Large intestine (tissue), 3 donors: ENCODE measurements around the gene ANKRD44. TPM values are rescaled to one million over a fixed set of nuclear protein-coding genes. Genes with fewer than 3 reads are reported as not detected.

Experiments used
- DNase-seq, 2 donors: peaks; one replicate each; pipeline versions ENCODE4 v3.0.0 to v3.0.0-alpha.2; 2013
- H3K27ac ChIP-seq: one replicate; pipeline ENCODE4 v1.5.1; 2013; ENCODE audit warnings: low read length
- H3K27me3 ChIP-seq: 2 replicates; pipeline ENCODE4 v1.6.1; 2013; ENCODE audit warnings: low read length; ENCODE audit not compliant: control insufficient read depth, insufficient read depth
- H3K36me3 ChIP-seq: 2 replicates; pipeline ENCODE4 v1.6.1; 2013; ENCODE audit warnings: low read length; ENCODE audit not compliant: control insufficient read depth, insufficient read depth
- H3K4me1 ChIP-seq: one replicate; pipeline ENCODE4 v1.6.1; 2013; ENCODE audit warnings: low read length; ENCODE audit not compliant: control insufficient read depth, insufficient read depth
- H3K4me3 ChIP-seq: one replicate; pipeline ENCODE4 v1.5.1; 2013; ENCODE audit warnings: low read length
- H3K9me3 ChIP-seq: one replicate; pipeline ENCODE4 v1.6.1; 2013; ENCODE audit warnings: mild to moderate bottlenecking, low read depth, low read length, moderate library complexity; ENCODE audit not compliant: control insufficient read depth
- WGBS: methylation state at CpG from one replicate; pipeline ENCODE4 v1.1.5; 2013; ENCODE audit warnings: low lambda C conversion rate; ENCODE audit not compliant: insufficient coverage; 5-methylcytosine and 5-hydroxymethylcytosine counted together
- polyA plus RNA-seq: library from polyadenylated mRNA; unstranded; fragments of 120-200 nt; gene quantifications from one replicate; pipeline ENCODE4 v1.2.1, GENCODE V29; 2013

ANKRD44 gene
- polyA plus RNA-seq, 1 donor: 8.4 TPM

DNA sequence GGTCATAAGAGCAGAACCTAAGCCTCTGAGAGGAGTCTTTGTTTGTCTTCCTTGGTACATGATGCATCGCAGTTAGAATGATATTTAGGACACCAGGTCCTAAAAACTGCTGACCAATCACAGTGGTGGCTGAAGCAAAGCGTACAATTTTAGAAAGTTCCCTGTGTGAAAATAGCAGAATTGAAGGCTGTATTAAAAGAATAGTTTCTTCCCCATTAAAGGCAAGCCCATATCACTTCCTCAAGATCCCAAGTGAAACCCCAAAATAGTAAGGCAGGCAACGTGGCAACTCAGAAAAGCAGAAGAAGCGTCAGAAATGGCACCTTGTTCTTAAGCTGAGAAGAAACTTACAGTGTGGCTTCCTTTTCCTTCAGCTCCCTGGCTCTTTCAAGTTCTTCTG lies 229.3 kb downstream of the ANKRD44 start:
- no peaks in the 10 kb centered on the region for H3K36me3 ChIP-seq
- H3K4me1 ChIP-seq: no peaks in the 10 kb centered on the region
- 70% methylated on average over 2 of the region's 4 CpGs for WGBS
- no peak overlapping the region for H3K4me3 ChIP-seq
- H3K9me3 ChIP-seq: no peaks in the 10 kb centered on the region
- no peak for DNase-seq
- H3K27me3 ChIP-seq: no peaks in the 10 kb centered on the region
- H3K27ac ChIP-seq: no peak overlapping the region

DNA sequence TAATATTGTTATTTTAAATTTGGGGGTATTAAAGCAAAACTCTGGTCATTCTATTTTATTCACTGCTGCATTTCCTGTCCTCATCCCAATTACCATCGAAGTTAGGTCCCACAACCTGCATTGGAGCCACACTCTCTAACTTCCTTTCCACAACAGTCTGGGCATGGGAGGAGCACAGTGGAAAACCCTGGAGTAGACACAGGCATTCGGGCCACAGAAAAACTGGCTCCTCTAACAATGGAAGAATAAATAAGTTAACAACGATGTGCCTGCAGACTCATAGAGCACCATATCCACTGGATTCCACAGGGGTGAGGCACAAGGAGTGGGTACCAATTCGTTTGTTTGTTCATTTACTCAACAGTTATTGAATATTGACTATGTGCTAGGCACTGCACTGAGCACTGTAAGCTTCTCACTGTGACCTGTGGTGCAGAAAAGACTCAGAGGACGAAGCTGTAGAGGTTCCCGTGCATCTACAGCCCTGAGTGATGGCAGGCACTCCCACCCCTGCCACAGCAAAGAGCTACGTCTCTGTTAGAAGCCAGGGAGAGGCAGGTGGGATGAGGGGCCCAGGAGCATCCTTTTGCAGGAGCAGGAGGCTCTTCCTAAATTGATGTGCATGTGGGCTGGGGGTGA lies 229.9 kb downstream of the ANKRD44 start:
- H3K27me3 ChIP-seq: no peaks in the 10 kb centered on the region
- H3K36me3 ChIP-seq: no peaks in the 10 kb centered on the region
- no peaks in the 10 kb centered on the region for H3K9me3 ChIP-seq
- DNase-seq: no peak
- no CpG with 5 or more reads among the region's 7 CpGs for WGBS
- no peaks in the 10 kb centered on the region for H3K4me1 ChIP-seq
- no peak overlapping the region for H3K4me3 ChIP-seq
- no peak overlapping the region for H3K27ac ChIP-seq

DNA sequence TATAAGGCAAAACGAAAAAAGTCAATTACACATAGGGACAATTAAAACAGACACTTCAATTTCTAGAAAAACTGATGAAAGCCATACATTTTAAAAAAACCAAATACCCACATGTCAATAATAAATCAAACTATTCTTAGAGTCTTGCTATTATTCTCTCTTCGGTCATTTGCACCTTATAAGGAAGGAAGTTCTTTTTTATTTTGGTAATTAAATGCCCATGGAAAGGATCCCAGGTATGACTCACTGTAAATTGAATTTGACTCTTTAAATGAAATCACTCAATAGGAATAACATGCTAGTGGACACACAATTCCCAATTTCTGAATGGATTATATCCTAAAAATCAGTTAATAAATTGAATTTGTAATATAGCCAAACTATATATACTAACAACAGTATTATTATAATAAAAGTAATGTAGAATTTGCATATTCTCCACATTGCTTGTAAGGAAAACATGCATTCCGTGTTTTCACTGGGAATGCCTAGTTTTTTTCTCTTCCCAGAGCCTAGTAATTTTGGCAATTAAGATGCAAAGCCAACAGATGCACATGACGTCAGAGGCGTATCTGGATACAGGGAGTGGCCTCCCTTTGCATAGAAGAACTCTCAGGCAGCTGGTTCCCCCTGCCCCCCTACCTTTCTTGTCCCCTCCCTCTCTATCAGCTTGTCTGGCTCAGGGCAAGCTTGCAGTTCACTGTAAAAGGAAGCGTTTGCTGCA lies 230.6 kb downstream of the ANKRD44 start:
- peak in 1 of 2 donors; percentile 20 for DNase-seq
- Histone ChIP-seq H3K9me3 (no peaks in the 10 kb centered on the region), H3K27ac (no peak overlapping the region), H3K36me3 (no peaks in the 10 kb centered on the region), H3K4me1 (no peaks in the 10 kb centered on the region), H3K4me3 (no peak overlapping the region), H3K27me3 (no peaks in the 10 kb centered on the region)
- WGBS: no CpG with 5 or more reads among the region's 6 CpGs

DNA sequence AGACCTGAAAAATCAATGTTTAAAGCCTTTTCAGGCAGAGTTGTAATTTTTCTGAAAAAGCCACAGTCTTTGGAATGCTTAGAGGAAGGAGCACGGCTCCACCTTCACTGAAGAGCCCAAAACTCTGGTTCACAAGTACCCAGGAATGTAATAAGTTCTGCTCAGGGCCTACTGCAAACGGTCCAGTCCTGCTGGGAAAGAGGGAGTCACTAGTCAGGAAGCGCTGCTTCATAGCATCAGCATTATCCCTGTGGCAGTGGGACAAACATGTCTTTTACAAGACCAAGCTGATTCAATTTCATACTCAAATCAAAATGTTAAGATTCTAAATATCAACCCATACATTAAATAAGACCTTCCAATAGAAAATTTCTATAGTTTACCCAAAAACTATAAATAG lies 231.2 kb downstream of the ANKRD44 start:
- no CpG with 5 or more reads among the region's 3 CpGs for WGBS
- H3K27me3 ChIP-seq: no peaks in the 10 kb centered on the region
- H3K36me3 ChIP-seq: no peaks in the 10 kb centered on the region
- no peak for DNase-seq
- no peaks in the 10 kb centered on the region for H3K4me1 ChIP-seq
- H3K27ac ChIP-seq: no peak overlapping the region
- H3K9me3 ChIP-seq: no peaks in the 10 kb centered on the region
- H3K4me3 ChIP-seq: no peak overlapping the region

DNA sequence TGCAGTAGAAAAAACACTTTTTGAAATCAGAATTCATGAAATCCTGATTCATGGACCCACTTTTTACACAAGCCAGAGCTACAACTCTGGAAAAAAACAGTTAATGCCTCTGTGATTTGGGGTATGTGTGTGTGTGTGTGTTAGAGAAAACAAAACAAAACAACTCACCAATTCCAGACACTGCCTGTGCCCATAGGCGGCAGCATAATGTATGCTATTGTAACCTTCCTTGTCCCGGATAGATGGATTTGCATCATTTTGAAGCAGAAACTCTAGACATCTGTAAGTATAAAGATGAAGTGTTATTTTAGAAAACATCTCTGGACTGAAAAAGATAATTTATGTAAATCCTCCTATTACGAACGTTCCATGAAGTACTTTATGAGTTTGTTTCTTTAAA lies 232.0 kb downstream of the ANKRD44 start:
- H3K4me1 ChIP-seq: no peaks in the 10 kb centered on the region
- no peaks in the 10 kb centered on the region for H3K27me3 ChIP-seq
- H3K9me3 ChIP-seq: no peaks in the 10 kb centered on the region
- WGBS: 94% methylated on average over 2 of the region's 4 CpGs
- no peak overlapping the region for H3K4me3 ChIP-seq
- DNase-seq: no peak
- no peak overlapping the region for H3K27ac ChIP-seq
- H3K36me3 ChIP-seq: no peaks in the 10 kb centered on the region

DNA sequence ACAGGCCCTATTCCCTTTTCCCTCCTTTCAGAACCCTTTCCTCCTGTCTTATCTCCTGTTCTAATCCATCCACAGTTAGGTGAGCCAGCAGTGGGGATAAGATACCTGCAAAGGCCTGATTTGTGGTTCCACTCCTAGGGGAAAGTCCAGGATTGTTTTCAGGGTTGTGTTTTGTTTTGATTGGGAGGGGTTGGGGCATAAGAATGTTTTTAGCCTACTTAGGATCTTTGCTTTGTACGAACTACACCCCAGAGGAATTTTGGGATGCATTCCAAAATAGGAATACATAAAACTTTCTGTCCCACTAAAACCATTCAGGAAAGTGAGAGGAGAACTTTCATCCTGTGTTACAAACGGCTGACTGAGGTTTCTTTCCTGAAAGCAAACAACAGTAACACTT lies 233.2 kb downstream of the ANKRD44 start:
- no peaks in the 10 kb centered on the region for H3K36me3 ChIP-seq
- WGBS: 29% methylated on average over 1 of the region's 2 CpGs
- H3K27ac ChIP-seq: no peak overlapping the region
- no peak for DNase-seq
- H3K4me1 ChIP-seq: no peaks in the 10 kb centered on the region
- no peaks in the 10 kb centered on the region for H3K27me3 ChIP-seq
- no peaks in the 10 kb centered on the region for H3K9me3 ChIP-seq
- H3K4me3 ChIP-seq: no peak overlapping the region

DNA sequence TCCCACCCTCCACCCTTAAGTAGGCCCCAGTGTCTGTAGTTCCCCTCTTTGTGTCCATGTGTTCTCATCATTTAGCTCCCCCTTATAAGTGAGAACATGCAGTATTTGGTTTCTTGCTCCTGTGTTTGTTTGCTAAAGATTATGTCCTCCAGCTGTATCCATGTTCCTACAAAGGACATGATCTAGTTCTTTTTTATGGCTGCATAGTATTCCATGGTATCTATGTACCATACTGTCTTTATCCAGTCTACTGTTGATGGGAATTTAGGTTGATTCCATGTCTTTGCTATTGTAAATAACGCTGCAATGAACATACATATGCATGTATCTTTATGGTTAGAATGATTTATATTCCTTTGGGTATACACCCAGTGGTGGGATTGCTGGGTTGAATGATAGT lies 233.9 kb downstream of the ANKRD44 start:
- no peak for DNase-seq
- no CpG with 5 or more reads among the region's 1 CpG for WGBS
- no peaks in the 10 kb centered on the region for H3K27me3 ChIP-seq

DNA sequence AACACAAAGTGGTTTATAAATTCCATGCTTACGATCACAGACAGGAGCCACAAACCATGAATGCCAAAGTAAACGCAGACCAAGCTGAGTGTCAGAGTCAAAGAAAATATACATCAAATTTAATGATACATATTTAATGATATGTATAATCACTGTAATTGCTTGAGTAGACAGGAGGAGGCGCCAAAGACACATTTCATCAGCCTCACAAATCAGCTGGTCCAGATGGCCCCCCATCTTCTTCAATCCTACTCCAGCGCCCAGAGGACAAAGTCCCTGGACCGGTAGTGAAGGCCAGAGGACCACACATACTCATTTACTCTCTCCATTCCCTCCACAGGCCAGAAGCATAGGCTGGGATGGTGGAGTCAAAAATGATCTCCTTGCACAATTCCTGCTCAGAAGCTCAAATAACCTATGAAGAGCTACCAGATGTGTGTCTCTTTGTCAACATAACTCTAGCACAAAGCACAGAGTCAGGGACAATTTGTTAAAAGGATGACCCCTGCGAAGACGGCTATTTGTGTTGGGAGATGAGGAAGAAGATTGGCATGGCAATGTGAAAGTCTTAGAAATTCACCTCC lies 234.7 kb downstream of the ANKRD44 start:
- no peak overlapping the region for H3K27ac ChIP-seq
- no peak overlapping the region for H3K4me3 ChIP-seq
- H3K4me1 ChIP-seq: no peaks in the 10 kb centered on the region
- peaks cover 3% of the 10 kb centered on the region for H3K9me3 ChIP-seq
- 44% methylated on average over 3 of the region's 7 CpGs for WGBS
- no peaks in the 10 kb centered on the region for H3K36me3 ChIP-seq
- no peaks in the 10 kb centered on the region for H3K27me3 ChIP-seq
- DNase-seq: no peak

More for the DNA sequence above, 233.9 kb downstream of the ANKRD44 start:
- Histone ChIP-seq H3K27ac (no peak overlapping the region), H3K36me3 (no peaks in the 10 kb centered on the region), H3K4me3 (no peak overlapping the region), H3K9me3 (peaks cover 3% of the 10 kb centered on the region), H3K4me1 (no peaks in the 10 kb centered on the region)

DNA sequence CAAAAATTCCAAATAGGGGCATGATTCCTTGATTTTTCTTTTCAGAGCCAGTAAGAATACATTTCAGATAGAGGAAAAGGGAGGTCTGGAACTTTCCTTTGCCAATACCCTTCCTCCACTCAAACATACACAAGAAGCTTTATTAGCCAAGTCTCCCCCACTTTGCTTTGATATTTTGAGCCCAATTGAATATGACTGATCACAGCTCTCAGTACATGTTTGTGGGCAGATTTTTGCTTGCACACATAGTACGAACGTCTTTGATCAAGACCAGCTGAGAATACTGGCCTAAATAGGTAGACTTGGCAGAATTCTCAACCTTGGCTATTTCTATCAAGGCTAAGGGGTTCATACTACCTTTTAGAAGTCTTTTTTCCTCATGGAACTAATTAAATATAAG lies 235.3 kb downstream of the ANKRD44 start:
- Histone ChIP-seq H3K27ac (no peak overlapping the region), H3K4me1 (no peaks in the 10 kb centered on the region), H3K4me3 (no peak overlapping the region), H3K9me3 (peaks cover 3% of the 10 kb centered on the region), H3K36me3 (no peaks in the 10 kb centered on the region), H3K27me3 (no peaks in the 10 kb centered on the region)
- DNase-seq: no peak
- WGBS: no CpG with 5 or more reads among the region's 2 CpGs

DNA sequence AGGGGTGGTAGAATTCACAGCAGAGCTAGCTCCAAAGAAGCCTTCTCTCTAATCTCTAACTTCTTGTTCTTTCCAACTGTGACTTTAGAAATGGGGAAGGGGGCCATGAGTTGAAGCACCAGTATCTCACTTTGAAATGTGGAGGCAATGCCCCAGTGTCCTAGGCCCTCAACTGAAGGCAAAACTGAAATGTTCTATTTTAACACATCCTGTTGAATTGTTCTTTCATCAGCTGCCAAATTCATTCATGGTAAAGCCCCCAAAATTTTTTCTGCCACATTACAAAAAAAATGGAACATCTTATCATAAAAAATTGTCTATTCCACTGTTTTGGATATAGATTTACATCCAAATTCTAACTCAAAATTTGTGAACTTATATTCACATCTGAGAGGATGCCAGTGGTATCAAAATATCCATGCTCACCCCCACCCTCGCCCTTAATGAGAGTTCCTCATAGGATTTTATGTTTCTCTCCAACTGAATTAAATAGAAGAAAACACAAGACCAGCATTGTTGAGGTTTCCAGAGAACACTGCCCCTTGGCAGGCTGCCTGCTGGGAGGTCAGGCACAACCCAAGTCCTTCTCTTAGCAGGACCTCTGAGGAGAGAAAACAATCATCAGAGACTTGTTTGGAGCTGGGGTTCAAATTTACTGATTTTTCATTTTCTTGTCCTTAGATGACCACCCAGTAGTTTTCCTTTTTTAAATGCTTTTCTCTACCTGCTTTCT lies 236.7 kb downstream of the ANKRD44 start:
- Histone ChIP-seq H3K27me3 (no peaks in the 10 kb centered on the region), H3K27ac (no peak overlapping the region), H3K4me3 (no peak overlapping the region), H3K36me3 (no peaks in the 10 kb centered on the region), H3K9me3 (peaks cover 3% of the 10 kb centered on the region), H3K4me1 (no peaks in the 10 kb centered on the region)
- no peak for DNase-seq
- 80% methylated on average over 1 of the region's 1 CpG for WGBS
